Spleen (tissue), 11 donors: ENCODE results near the gene WDR33. TPM values are rescaled to one million over a fixed set of nuclear protein-coding genes. Genes with fewer than 3 reads are reported as not detected.

ENCODE experiments used
- DNase-seq: peaks from one replicate; pipeline ENCODE4 v3.0.0-alpha.2; 2020
- H3K27ac ChIP-seq, 8 donors: fragments of 200-600 bp; sonication (generic) in 7 of 8; 1 replicate in 4 of 8; 2 replicates in 4 of 8; pipeline versions ENCODE4 v1.5.0 to v1.8.0; 2016 to 2021; ENCODE audit warnings: inconsistent platforms in 4 of 8, mild to moderate bottlenecking in 4 of 8, moderate library complexity in 1 of 8
- H3K27me3 ChIP-seq, 7 donors: fragments of 200-600 bp; sonication (generic) in 6 of 7; replicated peaks in 1 of 7; 1 replicate in 4 of 7; 2 replicates in 3 of 7; pipeline versions ENCODE4 v1.5.0 to v1.8.0; 2016 to 2021; ENCODE audit warnings: inconsistent platforms in 3 of 7, mild to moderate bottlenecking in 1 of 7
- H3K36me3 ChIP-seq, 6 donors: fragments of 200-600 bp; sonication (generic) in 5 of 6; 1 replicate in 4 of 6; 2 replicates in 2 of 6; pipeline versions ENCODE4 v1.5.0 to v1.8.0; 2016 to 2021; ENCODE audit warnings: inconsistent platforms in 2 of 6
- H3K4me1 ChIP-seq, 6 donors: fragments of 200-600 bp; sonication (generic) in 5 of 6; 1 replicate in 3 of 6; 2 replicates in 3 of 6; pipeline versions ENCODE4 v1.5.0 to v1.8.0; 2016 to 2021; ENCODE audit warnings: inconsistent platforms in 3 of 6
- H3K4me3 ChIP-seq, 8 donors: fragments of 200-600 bp; sonication (generic) in 7 of 8; 1 replicate in 4 of 8; 2 replicates in 4 of 8; pipeline versions ENCODE4 v1.5.0 to v1.8.0; 2016 to 2021; ENCODE audit warnings: inconsistent platforms in 4 of 8, mild to moderate bottlenecking in 4 of 8, moderate library complexity in 2 of 8
- H3K9me3 ChIP-seq, 8 donors: fragments of 200-600 bp; sonication (generic) in 7 of 8; 1 replicate in 4 of 8; 2 replicates in 4 of 8; pipeline versions ENCODE4 v1.5.0 to v1.8.0; 2016 to 2021; ENCODE audit warnings: inconsistent platforms in 4 of 8
- CTCF ChIP-seq, 11 experiments: fragments of 200-600 bp in 7 of 11; fragments of 450-650 bp in 4 of 11; sonication (generic) in 4 of 11; IDR thresholded peaks in 8 of 11; conservative IDR thresholded peaks in 3 of 11; 1 replicate in 7 of 11; 2 replicates in 4 of 11; pipeline versions ENCODE4 v1.4.0 to v1.8.0; 2016 to 2021; ENCODE audit warnings: antibody characterized with exemption in 11 of 11, inconsistent platforms in 4 of 11, mild to moderate bottlenecking in 1 of 11
- POLR2A ChIP-seq, 3 donors: fragments of 450-650 bp; IDR thresholded peaks; one replicate each; pipeline ENCODE4 v1.5.1; 2017; ENCODE audit warnings: antibody characterized with exemption in 3 of 3, mild to moderate bottlenecking in 1 of 3
- POLR2AphosphoS5 ChIP-seq, 3 donors: sonication (generic); formaldehyde crosslinking; IDR thresholded peaks; one replicate each; pipeline ENCODE4 v1.5.1; 2017; ENCODE audit warnings: antibody characterized with exemption in 3 of 3
- WGBS, 5 donors: extraction: QIAGEN DNeasy Blood & Tissue Kit in 3 of 5; methylation state at CpG; one replicate each; pipeline versions ENCODE4 v1.1.5 to v1.1.7; 2013 to 2018; 5-methylcytosine and 5-hydroxymethylcytosine counted together
- intact Hi-C: fragments of 100-400 bp; cut with DNase I; formaldehyde crosslinking; loops from one replicate; pipeline ENCODE4 v1.15.0; 2023; ENCODE audit warnings: low total_unique reads
- polyA plus RNA-seq, 3 donors: library from polyadenylated mRNA; stranded (reverse); fragments of 200-250 nt; gene quantifications; one replicate each; pipeline ENCODE4 v1.2.1, GENCODE V29; 2013
- total RNA-seq, 7 donors: library from RNA; depleted of rRNA in 3 of 7; stranded (reverse); fragments of >200 nt in 3 of 7; fragmentation: NEBNext Ultra II Directional in 4 of 7; extraction: Animal tissue kit (Norgen Biotek cat#: 25700) in 4 of 7; gene quantifications; one replicate each; pipeline versions ENCODE4 v1.1.0 to v1.2.1, GENCODE V29; 2016 to 2021
- donor health status: healthy with polysubstance abuse.
- donor health status: DM: no; HTN: no; CAD: no; lungs with moderate emphysema.
- donor health status: DM: no; HTN: no; CAD: no.
- donor health status: Bipolar disorder and iron deficiency.
- donor health status: healthy.
- donor health status: DM: no; HTN: no; CAD: no.
- donor health status: DM: yes; HTN: yes; CAD: no.

The WDR33 gene
- total and polyA plus RNA-seq, 10 donors = 15.4 to 85.3 (median 63.1) TPM

GRCh38 chr2:127663566-127664064, 147.4 kb downstream of the WDR33 start:
- intact Hi-C loops = no loop called here
- Histone ChIP-seq H3K4me1 (peaks cover 14 to 76% (median 47%) of the 10 kb centered on the region in 6 donors), H3K27me3 (peaks cover 0 to 58% (median 13%) of the 10 kb centered on the region in 7 donors), H3K27ac (peak overlapping the region; percentile 44 to 88 (median 83)), H3K36me3 (peaks cover 0 to 9% (median 0%) of the 10 kb centered on the region in 6 donors), H3K9me3 (no peaks in the 10 kb centered on the region), H3K4me3 (peak overlapping the region in 4 of 8 donors; percentile 5 to 57 (median 30))
- peak; percentile 66 for DNase-seq
- TF ChIP-seq POLR2A (IDR thresholded peaks at IDR 0.05) (no peak), CTCF (IDR thresholded peaks at IDR 0.05 in 8 of 11, conservative IDR thresholded peaks at IDR 0.05 in 3 of 11) (no peak), POLR2AphosphoS5 (IDR thresholded peaks at IDR 0.05) (no peak)
- WGBS, 5 donors = 62 to 88% (median 71%) methylated on average over 6 of the region's 6 CpGs

- Histone ChIP-seq H3K27ac (peak overlapping the region; percentile 29 to 88 (median 83)), H3K4me3 (peak overlapping the region in 2 of 8 donors; percentile 5 to 57), H3K36me3 (peaks cover 0 to 11% (median 0%) of the 10 kb centered on the region in 6 donors), H3K27me3 (peaks cover 0 to 56% (median 13%) of the 10 kb centered on the region in 7 donors), H3K9me3 (no peaks in the 10 kb centered on the region), H3K4me1 (peaks cover 14 to 82% (median 50%) of the 10 kb centered on the region in 6 donors)
- TF ChIP-seq POLR2AphosphoS5 (IDR thresholded peaks at IDR 0.05) = peak in 2 of 3 donors; percentile 38 to 54
- TF ChIP-seq CTCF (IDR thresholded peaks at IDR 0.05 in 8 of 11, conservative IDR thresholded peaks at IDR 0.05 in 3 of 11) = no peak
- TF ChIP-seq POLR2A (IDR thresholded peaks at IDR 0.05) = no peak
- DNase-seq = peak; percentile 74
- WGBS, 5 donors = 69 to 74% (median 71%) methylated on average over 7 to 9 of the region's 9 CpGs
- intact Hi-C loops = no loop called here
These were observed 147.9 kb downstream of the WDR33 start for GRCh38 chr2:127662937-127663565.

- peaks cover 0 to 21% (median 0%) of the 10 kb centered on the region in 6 donors for H3K36me3 ChIP-seq
- WGBS, 5 donors = 54 to 64% (median 62%) methylated on average over 8 to 9 of the region's 9 CpGs
- DNase-seq = peak; percentile 74
- no peak overlapping the region for H3K4me3 ChIP-seq
- H3K9me3 ChIP-seq = no peaks in the 10 kb centered on the region
- H3K4me1 ChIP-seq = peaks cover 14 to 92% (median 57%) of the 10 kb centered on the region in 6 donors
- intact Hi-C loops = no loop called here
- TF ChIP-seq POLR2AphosphoS5 (IDR thresholded peaks at IDR 0.05) (peak; percentile 31 to 65 (median 61)), CTCF (IDR thresholded peaks at IDR 0.05 in 8 of 11, conservative IDR thresholded peaks at IDR 0.05 in 3 of 11) (no peak)
- peaks cover 0 to 55% (median 13%) of the 10 kb centered on the region in 7 donors for H3K27me3 ChIP-seq
- peak overlapping the region in 7 of 8 donors; percentile 36 to 88 (median 85) for H3K27ac ChIP-seq
These were observed 148.9 kb downstream of the WDR33 start for GRCh38 chr2:127661949-127662510.
